ENCODE results near the gene DCP1B.

Gene DCP1B

GRCh38 chr12:2004113-2004929, at the start of gene DCP1B:
TSS of gene DCP1B (minus strand) at chr12:2004457. CDS start at chr12:2004431, 26 bp downstream.
- peak; percentile 93 to 98 for DNase-seq

- peak in 1 of 2 experiments; percentile 67 for DNase-seq
These were observed 49.4 kb upstream of the DCP1B start for GRCh38 chr12:2053691-2054090.

GRCh38 chr12:2052826-2053678, 48.8 kb upstream of the DCP1B start, which contains the start of gene CACNA1C:
TSS of gene CACNA1C (plus strand) at chr12:2052987. CDS start at chr12:2053563, 576 bp downstream.
- DNase-seq, result peak; percentile 33 to 78

- DNase-seq, result peak; percentile 4 to 46
These were observed 47.7 kb upstream of the DCP1B start for GRCh38 chr12:2051700-2052621.

- peak; percentile 5 to 27 for DNase-seq
These were observed 45.6 kb upstream of the DCP1B start for GRCh38 chr12:2049604-2050540.

- DNase-seq, result no peak
These were observed 43.5 kb upstream of the DCP1B start for GRCh38 chr12:2047752-2048151.

- DNase-seq, result no peak
These were observed 42.7 kb upstream of the DCP1B start for GRCh38 chr12:2046957-2047356.

- no peak for DNase-seq
These were observed 39.9 kb upstream of the DCP1B start for GRCh38 chr12:2044165-2044564.

- no peak for DNase-seq
These were observed 38.8 kb upstream of the DCP1B start for GRCh38 chr12:2043054-2043453.

- no peak for DNase-seq
These were observed 34.8 kb upstream of the DCP1B start for GRCh38 chr12:2039034-2039433.

- peak in 1 of 2 experiments; percentile 0 for DNase-seq
These were observed 31.3 kb upstream of the DCP1B start for GRCh38 chr12:2035431-2036055.

- peak; percentile 66 to 96 for DNase-seq
These were observed 30.6 kb upstream of the DCP1B start for GRCh38 chr12:2034633-2035430.

- DNase-seq, result no peak
These were observed 28.2 kb upstream of the DCP1B start for GRCh38 chr12:2032506-2032905.

GRCh38 chr12:2029851-2030250, 25.6 kb upstream of the DCP1B start:
- DNase-seq, result no peak

- no peak for DNase-seq
These were observed 23.1 kb upstream of the DCP1B start for GRCh38 chr12:2027351-2027750.

GRCh38 chr12:2023365-2023764, 19.1 kb upstream of the DCP1B start:
- peak in 1 of 2 experiments; percentile 9 for DNase-seq

- no peak for DNase-seq
These were observed 16.3 kb upstream of the DCP1B start for GRCh38 chr12:2020511-2020910.

GRCh38 chr12:2019126-2019525, 14.9 kb upstream of the DCP1B start:
- no peak for DNase-seq

- DNase-seq, result no peak
These were observed 14.1 kb upstream of the DCP1B start for GRCh38 chr12:2018391-2018790.
